Keratinocyte (primary cell): Measurements from ENCODE around the gene ADD2. TPM values are rescaled to one million over a fixed set of nuclear protein-coding genes. Genes with fewer than 3 reads are reported as not detected.
A peak's percentile ranks its signal among the peaks of the same experiment; 100 is the strongest.

Source experiments
- DNase-seq: peaks from one replicate; pipeline ENCODE4 v3.0.0-alpha.2; 2011; ENCODE audit warnings: low read depth, missing footprints, low spot score
- FAIRE-seq: peaks from 2 replicates; lab custom pipeline; 2011; peaks lifted over from hg19 to GRCh38; lab: Jason Lieb, UNC
- H2AFZ ChIP-seq: 2 replicates; pipeline ENCODE4 v1.6.0; 2012; ENCODE audit warnings: low read length, control low read depth, inconsistent platforms; ENCODE audit not compliant: control insufficient read depth
- H3K27ac ChIP-seq: 2 replicates; pipeline ENCODE4 v1.5.1; 2011; ENCODE audit warnings: low read length; ENCODE audit not compliant: control insufficient read depth, insufficient read depth
- H3K27me3 ChIP-seq: 3 replicates; pipeline ENCODE4 v1.6.0; 2011; ENCODE audit warnings: low read length; ENCODE audit not compliant: control insufficient read depth, insufficient read depth; ENCODE audit errors: extremely low read depth
- H3K36me3 ChIP-seq, 2 experiments: 2 replicates in 1 of 2; 3 replicates in 1 of 2; pipeline ENCODE4 v1.5.1; 2011; ENCODE audit warnings: low read length in 2 of 2, mild to moderate bottlenecking in 1 of 2; ENCODE audit not compliant: control insufficient read depth in 2 of 2, insufficient read depth in 2 of 2; ENCODE audit errors: extremely low read depth in 1 of 2
- H3K4me1 ChIP-seq: 3 replicates; pipeline ENCODE4 v1.5.1; 2011; ENCODE audit warnings: low read length; ENCODE audit not compliant: control insufficient read depth, insufficient read depth; ENCODE audit errors: extremely low read depth
- H3K4me2 ChIP-seq: 3 replicates; pipeline ENCODE4 v1.6.0; 2011; ENCODE audit warnings: low read depth, low read length; ENCODE audit not compliant: control insufficient read depth, insufficient read depth; ENCODE audit errors: extremely low read depth
- H3K4me3 ChIP-seq, 3 experiments: fragments of 200-600 bp in 1 of 3; sonication (generic) in 1 of 3; 2 replicates in 2 of 3; 3 replicates in 1 of 3; pipeline ENCODE4 v1.5.1; 2011 to 2016; ENCODE audit warnings: low read length in 3 of 3, mild to moderate bottlenecking in 3 of 3, control low read depth in 2 of 3, inconsistent platforms in 1 of 3, low read depth in 1 of 3, mixed read lengths in 1 of 3, mixed run types in 1 of 3, moderate library complexity in 1 of 3; ENCODE audit not compliant: control insufficient read depth in 2 of 3, insufficient read depth in 2 of 3; ENCODE audit errors: extremely low read depth in 1 of 3
- H3K79me2 ChIP-seq: 2 replicates; pipeline ENCODE4 v1.6.0; 2012; ENCODE audit warnings: low read length; ENCODE audit not compliant: control insufficient read depth, insufficient read depth
- H3K9ac ChIP-seq: 3 replicates; pipeline ENCODE4 v1.6.0; 2011; ENCODE audit warnings: low read length; ENCODE audit not compliant: control insufficient read depth, insufficient read depth; ENCODE audit errors: extremely low read depth
- H3K9me1 ChIP-seq: 3 replicates; pipeline ENCODE4 v1.6.0; 2011; ENCODE audit warnings: low read length; ENCODE audit not compliant: control insufficient read depth, insufficient read depth; ENCODE audit errors: extremely low read depth
- H3K9me3 ChIP-seq: 2 replicates; pipeline ENCODE4 v1.5.1; 2012; ENCODE audit warnings: low read depth, low read length; ENCODE audit not compliant: control insufficient read depth
- H4K20me1 ChIP-seq: 3 replicates; pipeline ENCODE4 v1.6.0; 2011; ENCODE audit warnings: low read length; ENCODE audit not compliant: control insufficient read depth, insufficient read depth; ENCODE audit errors: extremely low read depth
- EZH2 ChIP-seq: IDR thresholded peaks from one replicate; pipeline ENCODE4 v1.6.1; 2012; ENCODE audit warnings: inconsistent platforms, mild to moderate bottlenecking, low read length, moderate library complexity
- dilution Hi-C: fragments of 300-500 bp; cut with MboI; formaldehyde crosslinking; loops from one replicate; pipeline ENCODE4 v1.7.0; 2020; ENCODE audit warnings: low sequenced_read_pairs; ENCODE audit not compliant: extremely low pct_ligation_motif_present
- polyA plus RNA-seq, 5 experiments: library from polyadenylated mRNA; depleted of rRNA in 3 of 5; stranded (reverse) in 3 of 5; stranded (forward) in 1 of 5; unstranded in 1 of 5; fragments of >200 nt; gene quantifications; 1 replicate in 1 of 5; 2 replicates in 3 of 5; 3 replicates in 1 of 5; pipeline versions ENCODE4 v1.2.1 to v1.2.3, GENCODE V29; 2011 to 2012; ENCODE audit warnings: missing spikeins in 2 of 5, low read depth in 1 of 5, low replicate concordance in 1 of 5
- TF ChIP-seq, protein P1 (sequence below), 3 experiments: IDR thresholded peaks in 1 of 3; conservative IDR thresholded peaks in 1 of 3; optimal IDR thresholded peaks in 1 of 3; 2 replicates in 2 of 3; 3 replicates in 1 of 3; pipeline versions ENCODE3 to v1.5.1; 2011; ENCODE audit warnings: low read length in 3 of 3, mild to moderate bottlenecking in 3 of 3, moderate library complexity in 2 of 3, control low read depth in 1 of 3, inconsistent platforms in 1 of 3; ENCODE audit not compliant: insufficient read depth in 2 of 3; ENCODE audit errors: extremely low read depth in 1 of 3

The ADD2 gene
- polyA plus RNA-seq, 1 donor (not counting 4 experiments of a cell fraction or from before 2014, with no cell fraction given), result 0.05 TPM

DNA sequence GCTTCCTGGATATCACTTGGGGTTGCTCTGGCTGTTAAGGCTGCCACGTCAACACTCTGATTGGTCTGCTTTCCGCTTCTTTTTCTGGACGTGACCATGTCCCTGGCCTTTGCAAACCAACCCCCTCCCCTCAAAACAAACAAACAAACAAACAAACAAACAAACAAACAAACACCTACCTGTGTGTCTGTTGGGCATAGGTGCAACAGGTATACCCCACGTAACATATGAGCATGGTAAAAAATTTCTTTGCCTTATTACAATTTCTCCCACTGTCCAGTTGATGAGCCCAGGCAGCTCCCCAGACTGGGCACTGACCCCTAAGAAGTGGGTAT lies 80.6 kb downstream of the ADD2 start:
- H3K27ac ChIP-seq, result no peak overlapping the region
- no peak for FAIRE-seq
- H3K27me3 ChIP-seq, result peaks cover 11% of the 10 kb centered on the region
- H4K20me1 ChIP-seq, result no peaks in the 10 kb centered on the region
- no peak overlapping the region for H3K9ac ChIP-seq
- no peak overlapping the region for H2AFZ ChIP-seq
- no peaks in the 10 kb centered on the region for H3K36me3 ChIP-seq
- DNase-seq, result no peak
- H3K4me1 ChIP-seq, result no peaks in the 10 kb centered on the region
- dilution Hi-C loops, result no loop called here
- H3K79me2 ChIP-seq, result no peaks in the 10 kb centered on the region
- no peaks in the 10 kb centered on the region for H3K9me3 ChIP-seq
- no peak overlapping the region for H3K4me2 ChIP-seq
- H3K4me3 ChIP-seq, result no peak overlapping the region
- no peak for TF ChIP-seq EZH2
- TF ChIP-seq, protein P1, sequence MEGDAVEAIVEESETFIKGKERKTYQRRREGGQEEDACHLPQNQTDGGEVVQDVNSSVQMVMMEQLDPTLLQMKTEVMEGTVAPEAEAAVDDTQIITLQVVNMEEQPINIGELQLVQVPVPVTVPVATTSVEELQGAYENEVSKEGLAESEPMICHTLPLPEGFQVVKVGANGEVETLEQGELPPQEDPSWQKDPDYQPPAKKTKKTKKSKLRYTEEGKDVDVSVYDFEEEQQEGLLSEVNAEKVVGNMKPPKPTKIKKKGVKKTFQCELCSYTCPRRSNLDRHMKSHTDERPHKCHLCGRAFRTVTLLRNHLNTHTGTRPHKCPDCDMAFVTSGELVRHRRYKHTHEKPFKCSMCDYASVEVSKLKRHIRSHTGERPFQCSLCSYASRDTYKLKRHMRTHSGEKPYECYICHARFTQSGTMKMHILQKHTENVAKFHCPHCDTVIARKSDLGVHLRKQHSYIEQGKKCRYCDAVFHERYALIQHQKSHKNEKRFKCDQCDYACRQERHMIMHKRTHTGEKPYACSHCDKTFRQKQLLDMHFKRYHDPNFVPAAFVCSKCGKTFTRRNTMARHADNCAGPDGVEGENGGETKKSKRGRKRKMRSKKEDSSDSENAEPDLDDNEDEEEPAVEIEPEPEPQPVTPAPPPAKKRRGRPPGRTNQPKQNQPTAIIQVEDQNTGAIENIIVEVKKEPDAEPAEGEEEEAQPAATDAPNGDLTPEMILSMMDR (optimal IDR thresholded peaks at IDR 0.05 in 1 of 3, IDR thresholded peaks at IDR 0.05 in 1 of 3, conservative IDR thresholded peaks at IDR 0.05 in 1 of 3; ENCODE audit: extremely low read depth in 1 of 3, insufficient read depth in 2 of 3, low read length in 3 of 3), result no peak
- no peaks in the 10 kb centered on the region for H3K9me1 ChIP-seq

DNA sequence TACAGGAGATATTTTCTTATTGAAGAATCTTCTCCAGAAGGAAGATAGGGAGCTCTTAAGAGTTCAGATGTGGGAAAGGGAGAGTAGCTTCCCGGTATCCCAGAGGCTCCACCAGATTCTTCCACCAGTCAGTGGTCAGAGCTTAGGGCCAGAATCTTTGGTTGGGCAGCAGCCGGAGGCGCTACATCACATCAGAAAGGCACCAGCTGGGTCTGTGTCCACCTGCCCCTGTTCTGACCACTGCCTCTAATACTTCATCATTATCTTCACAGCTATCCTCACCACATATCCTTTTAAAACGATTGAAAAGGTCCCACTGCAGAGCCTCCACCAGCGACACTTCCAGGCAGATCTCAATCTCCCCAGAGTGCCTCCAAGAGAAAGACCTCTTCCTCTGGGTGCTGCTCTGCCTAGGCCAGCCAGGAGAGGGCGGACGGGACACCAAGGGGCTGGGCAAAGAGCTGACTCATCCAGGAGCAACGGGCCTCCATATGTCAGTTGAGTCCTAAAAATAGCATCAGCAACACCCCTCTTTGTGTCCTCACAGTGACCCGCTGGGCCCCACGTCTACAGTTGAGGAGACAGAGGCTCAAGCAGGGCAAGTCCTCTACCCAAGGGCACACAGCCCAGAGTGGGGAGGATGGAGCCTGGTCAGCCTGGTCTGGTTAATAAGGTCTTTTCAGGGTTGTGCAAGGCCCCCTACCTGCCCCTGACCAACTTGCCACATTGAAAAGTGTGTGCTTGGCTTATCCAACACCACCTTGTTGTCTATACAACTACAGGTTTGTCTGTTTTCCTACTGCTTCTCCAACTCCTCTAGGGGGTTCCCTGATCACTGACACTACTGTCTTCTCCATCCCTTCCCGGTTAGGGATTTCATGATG lies 81.2 kb downstream of the ADD2 start:
- no peak overlapping the region for H3K9ac ChIP-seq
- H3K27ac ChIP-seq, result no peak overlapping the region
- FAIRE-seq (peak; percentile 5), DNase-seq (peak; percentile 15)
- H4K20me1 ChIP-seq, result no peaks in the 10 kb centered on the region
- H3K79me2 ChIP-seq, result no peaks in the 10 kb centered on the region
- H2AFZ ChIP-seq, result no peak overlapping the region
- H3K4me1 ChIP-seq, result no peaks in the 10 kb centered on the region
- H3K36me3 ChIP-seq, result no peaks in the 10 kb centered on the region
- H3K4me2 ChIP-seq, result no peak overlapping the region
- H3K9me1 ChIP-seq, result no peaks in the 10 kb centered on the region
- H3K4me3 ChIP-seq, result no peak overlapping the region
- peaks cover 11% of the 10 kb centered on the region for H3K27me3 ChIP-seq
- no peaks in the 10 kb centered on the region for H3K9me3 ChIP-seq
- no peak for TF ChIP-seq EZH2
- TF ChIP-seq, protein P1 (optimal IDR thresholded peaks at IDR 0.05 in 1 of 3, IDR thresholded peaks at IDR 0.05 in 1 of 3, conservative IDR thresholded peaks at IDR 0.05 in 1 of 3; ENCODE audit: extremely low read depth in 1 of 3, insufficient read depth in 2 of 3, low read length in 3 of 3), result peak; percentile 79 to 80 (median 80)
- dilution Hi-C loops, result no loop called here
